ENCODE results near the gene WDR31. TPM values are rescaled to one million over a fixed set of nuclear protein-coding genes. Genes with fewer than 3 reads are reported as not detected.
"Not testable (repeated sequence)": the region's sequence is repeated elsewhere in the genome, so short reads cannot be mapped to it uniquely, and the experiment has no call there.

The WDR31 gene
- total RNA-seq, 2 donors from 2014 or later: 4.5 to 8.4 TPM

- Mint-ChIP-seq H3K36me3 (ENCODE audit: low read depth) (peaks cover 30% of the 10 kb centered on the region), H3K4me3 (no peak overlapping the region), H3K27me3 (ENCODE audit: insufficient read depth) (no peaks in the 10 kb centered on the region), H3K9me3 (no peaks in the 10 kb centered on the region), H3K27ac (no peak overlapping the region), H3K4me1 (peaks cover 15% of the 10 kb centered on the region)
- DNase-seq: no peak
- Histone ChIP-seq H3K4me1 (ENCODE audit: control insufficient read depth, insufficient read depth, low read length) (peaks cover 10% of the 10 kb centered on the region), H3K9ac (ENCODE audit: extremely low read depth, low read length, poor library complexity, severe bottlenecking) (no peak overlapping the region), H3K27ac (ENCODE audit: low read depth, low read length) (no peak overlapping the region), H3K9me3 (ENCODE audit: control insufficient read depth, low read length) (no peaks in the 10 kb centered on the region), H3K36me3 (ENCODE audit: control insufficient read depth, insufficient read depth, low read length) (peaks cover 24% of the 10 kb centered on the region), H3K4me3 (ENCODE audit: low read length) (no peak overlapping the region), H3K27me3 (ENCODE audit: control insufficient read depth, insufficient read depth, low read length, poor library complexity, severe bottlenecking) (no peaks in the 10 kb centered on the region)
- WGBS, 2 experiments (ENCODE audit: insufficient coverage in 1 of 2, insufficient read length in 1 of 2): 85 to 99% methylated on average over 11 to 13 of the region's 13 CpGs
- TF ChIP-seq, protein P1, sequence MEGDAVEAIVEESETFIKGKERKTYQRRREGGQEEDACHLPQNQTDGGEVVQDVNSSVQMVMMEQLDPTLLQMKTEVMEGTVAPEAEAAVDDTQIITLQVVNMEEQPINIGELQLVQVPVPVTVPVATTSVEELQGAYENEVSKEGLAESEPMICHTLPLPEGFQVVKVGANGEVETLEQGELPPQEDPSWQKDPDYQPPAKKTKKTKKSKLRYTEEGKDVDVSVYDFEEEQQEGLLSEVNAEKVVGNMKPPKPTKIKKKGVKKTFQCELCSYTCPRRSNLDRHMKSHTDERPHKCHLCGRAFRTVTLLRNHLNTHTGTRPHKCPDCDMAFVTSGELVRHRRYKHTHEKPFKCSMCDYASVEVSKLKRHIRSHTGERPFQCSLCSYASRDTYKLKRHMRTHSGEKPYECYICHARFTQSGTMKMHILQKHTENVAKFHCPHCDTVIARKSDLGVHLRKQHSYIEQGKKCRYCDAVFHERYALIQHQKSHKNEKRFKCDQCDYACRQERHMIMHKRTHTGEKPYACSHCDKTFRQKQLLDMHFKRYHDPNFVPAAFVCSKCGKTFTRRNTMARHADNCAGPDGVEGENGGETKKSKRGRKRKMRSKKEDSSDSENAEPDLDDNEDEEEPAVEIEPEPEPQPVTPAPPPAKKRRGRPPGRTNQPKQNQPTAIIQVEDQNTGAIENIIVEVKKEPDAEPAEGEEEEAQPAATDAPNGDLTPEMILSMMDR (conservative IDR thresholded peaks at IDR 0.05): no peak
These were observed 29.1 kb upstream of the WDR31 start for GRCh38 chr9:113368982-113369854.

DNA sequence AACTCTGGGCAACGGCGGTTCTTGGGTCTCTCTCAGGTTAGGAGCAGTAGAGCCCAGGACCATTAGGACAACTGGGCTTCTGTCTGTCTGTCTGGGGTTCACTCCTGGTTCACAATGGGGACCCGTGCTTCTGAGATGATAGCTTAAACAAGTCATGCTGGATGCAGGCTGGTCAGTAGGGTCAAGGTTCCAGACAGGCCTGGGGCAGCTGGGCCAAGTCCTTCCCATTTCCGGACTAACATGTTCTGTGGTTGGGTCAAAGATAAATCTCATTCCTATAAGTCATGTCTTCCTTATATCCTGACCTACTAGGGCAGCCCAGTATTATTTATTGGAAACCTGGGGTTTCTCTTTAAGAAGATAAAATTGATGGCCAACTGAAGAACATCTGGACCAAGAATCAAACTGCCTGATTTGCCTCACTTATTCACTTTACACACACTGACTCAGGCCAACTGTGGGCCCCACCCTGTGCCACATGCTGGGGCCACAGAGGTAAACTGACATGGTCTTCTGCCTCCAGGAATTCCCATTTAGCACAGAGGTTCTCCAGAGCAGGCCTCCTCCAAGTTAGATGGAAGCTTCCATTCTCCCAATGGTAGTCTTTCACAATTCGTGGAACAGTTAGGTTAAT lies 28.4 kb upstream of the WDR31 start:
- Mint-ChIP-seq H3K4me1 (peaks cover 11% of the 10 kb centered on the region), H3K36me3 (ENCODE audit: low read depth) (peaks cover 29% of the 10 kb centered on the region), H3K27ac (no peak overlapping the region), H3K4me3 (no peak overlapping the region), H3K9me3 (no peaks in the 10 kb centered on the region), H3K27me3 (ENCODE audit: insufficient read depth) (no peaks in the 10 kb centered on the region)
- Histone ChIP-seq H3K27me3 (ENCODE audit: control insufficient read depth, insufficient read depth, low read length, poor library complexity, severe bottlenecking) (no peaks in the 10 kb centered on the region), H3K9me3 (ENCODE audit: control insufficient read depth, low read length) (no peaks in the 10 kb centered on the region), H3K27ac (ENCODE audit: low read depth, low read length) (no peak overlapping the region), H3K36me3 (ENCODE audit: control insufficient read depth, insufficient read depth, low read length) (peaks cover 20% of the 10 kb centered on the region), H3K9ac (ENCODE audit: extremely low read depth, low read length, poor library complexity, severe bottlenecking) (no peak overlapping the region), H3K4me1 (ENCODE audit: control insufficient read depth, insufficient read depth, low read length) (peaks cover 6% of the 10 kb centered on the region), H3K4me3 (ENCODE audit: low read length) (no peak overlapping the region)
- TF ChIP-seq, protein P1 (conservative IDR thresholded peaks at IDR 0.05): no peak
- DNase-seq: no peak
- 91 to 100% methylated on average over 5 of the region's 5 CpGs for WGBS, 2 experiments (ENCODE audit: insufficient coverage in 1 of 2, insufficient read length in 1 of 2)

- not testable (repeated sequence) for H3K27me3 Mint-ChIP-seq (ENCODE audit: insufficient read depth); H3K9me3 Mint-ChIP-seq; H3K4me1 ChIP-seq (ENCODE audit: control insufficient read depth, insufficient read depth, low read length); H3K27ac ChIP-seq (ENCODE audit: low read depth, low read length); H3K4me3 ChIP-seq (ENCODE audit: low read length); H3K27ac Mint-ChIP-seq; H3K9me3 ChIP-seq (ENCODE audit: control insufficient read depth, low read length); H3K9ac ChIP-seq (ENCODE audit: extremely low read depth, low read length, poor library complexity, severe bottlenecking); H3K27me3 ChIP-seq (ENCODE audit: control insufficient read depth, insufficient read depth, low read length, poor library complexity, severe bottlenecking); H3K4me1 Mint-ChIP-seq; DNase-seq; H3K4me3 Mint-ChIP-seq
- 83 to 92% methylated on average over 2 to 3 of the region's 3 CpGs for WGBS, 2 experiments (ENCODE audit: insufficient coverage in 1 of 2, insufficient read length in 1 of 2)
- H3K36me3 Mint-ChIP-seq (ENCODE audit: low read depth): peaks cover 26% of the 10 kb centered on the region
- peaks cover 14% of the 10 kb centered on the region for H3K36me3 ChIP-seq (ENCODE audit: control insufficient read depth, insufficient read depth, low read length)
These were observed 25.6 kb upstream of the WDR31 start for GRCh38 chr9:113365652-113366051.

Measured in endodermal cell (in vitro differentiated cells).